Ishikawa (cell line): ENCODE data around the gene AMIGO2.

Experiments
- CREB1 ChIP-seq: IDR thresholded peaks from 2 replicates; pipeline ENCODE4 v1.6.1; 2012; ENCODE audit warnings: low read depth
- EGR1 ChIP-seq: IDR thresholded peaks from 2 replicates; pipeline ENCODE4 v1.6.1; 2012
- EP300 ChIP-seq: IDR thresholded peaks from 2 replicates; pipeline ENCODE4 v1.6.1; 2012; ENCODE audit warnings: borderline replicate concordance
- FOXM1 ChIP-seq: IDR thresholded peaks from 2 replicates; pipeline ENCODE4 v1.6.1; 2012; ENCODE audit warnings: low read depth, borderline replicate concordance
- RAD21 ChIP-seq: IDR thresholded peaks from 2 replicates; pipeline ENCODE4 v1.6.1; 2012; ENCODE audit warnings: low read depth
- REST ChIP-seq: IDR thresholded peaks from 2 replicates; pipeline ENCODE4 v1.6.1; 2012; ENCODE audit warnings: low read depth, mild to moderate bottlenecking
- TAF1 ChIP-seq: IDR thresholded peaks from 2 replicates; pipeline ENCODE4 v1.6.1; 2012; ENCODE audit warnings: low read depth, mild to moderate bottlenecking
- TCF12 ChIP-seq: IDR thresholded peaks from 2 replicates; pipeline ENCODE4 v1.6.1; 2012; ENCODE audit warnings: low read depth
- USF1 ChIP-seq: IDR thresholded peaks from 2 replicates; pipeline ENCODE4 v1.6.1; 2012
- YY1 ChIP-seq: IDR thresholded peaks from 2 replicates; pipeline ENCODE4 v1.6.1; 2012; ENCODE audit warnings: low read depth

GRCh38 chr12:47077206-47078085, 2.3 kb downstream of the AMIGO2 start:
- TF ChIP-seq EP300 (no peak), EGR1 (no peak), FOXM1 (no peak), TAF1 (no peak), CREB1 (no peak), USF1 (no peak), YY1 (no peak), TCF12 (no peak), REST (no peak), RAD21 (no peak)
